Panc1 (cell line): ENCODE measurements around the gene ARID2. TPM values are rescaled to one million over a fixed set of nuclear protein-coding genes. Genes with fewer than 3 reads are reported as not detected.

Source experiments
- ATAC-seq: fragments of 200-7000 bp; cut with Tn5 transposase; 2 replicates; pipeline ENCODE4 v1.9.1; 2020; ENCODE audit warnings: mild to moderate bottlenecking, moderate library complexity
- BruUV-seq: library from RNA; stranded (reverse); fragments of 400-500 nt; replicated peaks from 2 replicates; lab custom pipeline; 2021; lab: Mats Ljungman, UMichigan
- CTCF ChIA-PET: fragments of 300-600 bp; sonication (Branson Sonifier 250); formaldehyde crosslinking; loops from one replicate; lab custom pipeline; 2022; ENCODE audit warnings: antibody characterized with exemption; lab: Charles Lee
- POLR2A ChIA-PET: fragments of 300-600 bp; sonication (Branson Sonifier 250); formaldehyde crosslinking; loops from one replicate; lab custom pipeline; 2022; ENCODE audit warnings: antibody characterized with exemption; lab: Charles Lee
- DNase-seq: peaks from one replicate; pipeline ENCODE4 v3.0.0-alpha.2; 2010; ENCODE audit warnings: low read depth, low spot score
- H3K27ac ChIP-seq: 2 replicates; pipeline ENCODE4 v1.5.1; 2011; ENCODE audit warnings: mild to moderate bottlenecking, low read length, inconsistent platforms
- H3K27me3 ChIP-seq: fragments of 200-500 bp; sonication (Bioruptor generic); 2 replicates; pipeline ENCODE4 v1.6.0; 2014; ENCODE audit warnings: low read length, inconsistent platforms; ENCODE audit not compliant: control insufficient read depth, insufficient read depth
- H3K36me3 ChIP-seq: fragments of 200-500 bp; sonication (Bioruptor generic); 2 replicates; pipeline ENCODE4 v1.5.1; 2014; ENCODE audit warnings: inconsistent platforms, mild to moderate bottlenecking, low read length, moderate library complexity; ENCODE audit not compliant: control insufficient read depth, insufficient read depth
- H3K4me1 ChIP-seq: 2 replicates; pipeline ENCODE4 v1.5.1; 2011; ENCODE audit warnings: inconsistent platforms, mild to moderate bottlenecking, low read length, moderate library complexity; ENCODE audit not compliant: control insufficient read depth, insufficient read depth
- H3K4me3 ChIP-seq, 2 experiments: 2 replicates each; pipeline ENCODE4 v1.5.1; 2011 to 2012; ENCODE audit warnings: low read depth in 2 of 2, low read length in 2 of 2, mild to moderate bottlenecking in 2 of 2, inconsistent platforms in 1 of 2, moderate library complexity in 1 of 2
- H3K9me3 ChIP-seq: fragments of 200-500 bp; sonication (Bioruptor generic); 2 replicates; pipeline ENCODE4 v1.5.1; 2014; ENCODE audit warnings: low read depth, mild to moderate bottlenecking, inconsistent platforms, low read length, moderate library complexity; ENCODE audit not compliant: control insufficient read depth, insufficient read depth
- POLR2AphosphoS5 ChIP-seq: IDR thresholded peaks from 2 replicates; pipeline ENCODE4 v1.6.1; 2012; ENCODE audit warnings: mild to moderate bottlenecking, low read depth, low read length, moderate library complexity
- SIN3A ChIP-seq: IDR thresholded peaks from 2 replicates; pipeline ENCODE4 v1.6.1; 2012; ENCODE audit warnings: low read depth, mild to moderate bottlenecking, low read length, moderate library complexity, borderline replicate concordance; ENCODE audit not compliant: insufficient read depth
- TCF7L2 ChIP-seq: IDR thresholded peaks from 2 replicates; pipeline ENCODE4 v1.6.1; 2011; ENCODE audit warnings: mild to moderate bottlenecking, low read depth, low read length, inconsistent platforms
- in situ Hi-C: cut with HindIII; loops from 2 replicates; pipeline ENCODE4 v1.10.0; 2016; ENCODE audit warnings: low sequenced_read_pairs, low pct_unique_long_range_greater_than_20kb
- intact Hi-C: fragments of 100-400 bp; cut with micrococcal nuclease; formaldehyde crosslinking; loops from one replicate; pipeline ENCODE4 v1.10.0; 2022; ENCODE audit not compliant: unreplicated experiment
- total RNA-seq: library from RNA; stranded (reverse); gene quantifications from one replicate; pipeline ENCODE4 v1.2.1, GENCODE V29; 2021; ENCODE audit not compliant: unreplicated experiment
- TF ChIP-seq, protein P1 (sequence below): fragments of 450-650 bp; IDR thresholded peaks from 2 replicates; pipeline ENCODE4 v1.5.1; 2017; ENCODE audit warnings: mild to moderate bottlenecking
- TF ChIP-seq, protein P2 (sequence below), 2 experiments: IDR thresholded peaks; 2 replicates each; pipeline ENCODE4 v1.6.1; 2011 to 2012; ENCODE audit warnings: low read depth in 2 of 2, control low read depth in 1 of 2, low read length in 1 of 2, mild to moderate bottlenecking in 1 of 2, moderate library complexity in 1 of 2; ENCODE audit not compliant: insufficient read depth in 1 of 2

ARID2 gene
- total RNA-seq, 1 experiment from 2014 or later = 39.5 TPM

DNA sequence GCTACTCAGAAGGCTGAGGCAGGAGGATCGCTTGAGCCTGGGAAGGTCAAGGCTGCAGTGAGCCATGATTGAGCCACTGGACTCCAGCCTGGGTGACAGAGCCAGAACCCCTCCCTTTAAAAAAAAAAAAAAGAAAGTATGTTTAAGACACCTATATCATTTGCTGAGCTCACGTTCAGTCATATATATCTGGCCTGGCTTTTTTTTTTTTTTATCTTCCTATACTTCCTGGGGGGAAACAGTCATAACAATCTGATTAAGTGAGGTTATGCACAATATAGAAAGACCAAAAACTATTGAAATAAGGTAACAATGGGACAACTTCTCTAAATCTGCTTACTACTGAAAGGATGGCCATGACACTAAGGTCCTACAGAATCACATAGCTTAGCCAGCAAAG, 9.4 kb upstream of the ARID2 start:
- peaks cover 11% of the 10 kb centered on the region; the same call in 1 of the 2 replicates for H3K4me1 ChIP-seq
- H3K27ac ChIP-seq = no peak overlapping the region
- no peaks in the 10 kb centered on the region; the same call in 1 of the 2 replicates for H3K36me3 ChIP-seq
- no peaks in the 10 kb centered on the region for H3K9me3 ChIP-seq
- intact Hi-C loops = no loop called here
- BruUV-seq = no TSS peak
- ChIA-PET POLR2A (interaction anchor here (0.6 kb wide), 1 partner anchor 262 kb away, joined by 3 read pairs; no protein-coding TSS in a partner anchor), CTCF (interaction anchor here (0.6 to 0.7 kb wide), 2 partner anchors 15 to 440 kb away, joined by 3 to 4 read pairs; no protein-coding TSS in a partner anchor)
- in situ Hi-C loops = no loop called here
- H3K27me3 ChIP-seq = no peaks in the 10 kb centered on the region
- TF ChIP-seq, protein P1, sequence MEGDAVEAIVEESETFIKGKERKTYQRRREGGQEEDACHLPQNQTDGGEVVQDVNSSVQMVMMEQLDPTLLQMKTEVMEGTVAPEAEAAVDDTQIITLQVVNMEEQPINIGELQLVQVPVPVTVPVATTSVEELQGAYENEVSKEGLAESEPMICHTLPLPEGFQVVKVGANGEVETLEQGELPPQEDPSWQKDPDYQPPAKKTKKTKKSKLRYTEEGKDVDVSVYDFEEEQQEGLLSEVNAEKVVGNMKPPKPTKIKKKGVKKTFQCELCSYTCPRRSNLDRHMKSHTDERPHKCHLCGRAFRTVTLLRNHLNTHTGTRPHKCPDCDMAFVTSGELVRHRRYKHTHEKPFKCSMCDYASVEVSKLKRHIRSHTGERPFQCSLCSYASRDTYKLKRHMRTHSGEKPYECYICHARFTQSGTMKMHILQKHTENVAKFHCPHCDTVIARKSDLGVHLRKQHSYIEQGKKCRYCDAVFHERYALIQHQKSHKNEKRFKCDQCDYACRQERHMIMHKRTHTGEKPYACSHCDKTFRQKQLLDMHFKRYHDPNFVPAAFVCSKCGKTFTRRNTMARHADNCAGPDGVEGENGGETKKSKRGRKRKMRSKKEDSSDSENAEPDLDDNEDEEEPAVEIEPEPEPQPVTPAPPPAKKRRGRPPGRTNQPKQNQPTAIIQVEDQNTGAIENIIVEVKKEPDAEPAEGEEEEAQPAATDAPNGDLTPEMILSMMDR = no peak
- no peak for TF ChIP-seq SIN3A
- TF ChIP-seq, protein P2, sequence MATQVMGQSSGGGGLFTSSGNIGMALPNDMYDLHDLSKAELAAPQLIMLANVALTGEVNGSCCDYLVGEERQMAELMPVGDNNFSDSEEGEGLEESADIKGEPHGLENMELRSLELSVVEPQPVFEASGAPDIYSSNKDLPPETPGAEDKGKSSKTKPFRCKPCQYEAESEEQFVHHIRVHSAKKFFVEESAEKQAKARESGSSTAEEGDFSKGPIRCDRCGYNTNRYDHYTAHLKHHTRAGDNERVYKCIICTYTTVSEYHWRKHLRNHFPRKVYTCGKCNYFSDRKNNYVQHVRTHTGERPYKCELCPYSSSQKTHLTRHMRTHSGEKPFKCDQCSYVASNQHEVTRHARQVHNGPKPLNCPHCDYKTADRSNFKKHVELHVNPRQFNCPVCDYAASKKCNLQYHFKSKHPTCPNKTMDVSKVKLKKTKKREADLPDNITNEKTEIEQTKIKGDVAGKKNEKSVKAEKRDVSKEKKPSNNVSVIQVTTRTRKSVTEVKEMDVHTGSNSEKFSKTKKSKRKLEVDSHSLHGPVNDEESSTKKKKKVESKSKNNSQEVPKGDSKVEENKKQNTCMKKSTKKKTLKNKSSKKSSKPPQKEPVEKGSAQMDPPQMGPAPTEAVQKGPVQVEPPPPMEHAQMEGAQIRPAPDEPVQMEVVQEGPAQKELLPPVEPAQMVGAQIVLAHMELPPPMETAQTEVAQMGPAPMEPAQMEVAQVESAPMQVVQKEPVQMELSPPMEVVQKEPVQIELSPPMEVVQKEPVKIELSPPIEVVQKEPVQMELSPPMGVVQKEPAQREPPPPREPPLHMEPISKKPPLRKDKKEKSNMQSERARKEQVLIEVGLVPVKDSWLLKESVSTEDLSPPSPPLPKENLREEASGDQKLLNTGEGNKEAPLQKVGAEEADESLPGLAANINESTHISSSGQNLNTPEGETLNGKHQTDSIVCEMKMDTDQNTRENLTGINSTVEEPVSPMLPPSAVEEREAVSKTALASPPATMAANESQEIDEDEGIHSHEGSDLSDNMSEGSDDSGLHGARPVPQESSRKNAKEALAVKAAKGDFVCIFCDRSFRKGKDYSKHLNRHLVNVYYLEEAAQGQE (IDR thresholded peaks at IDR 0.05; ENCODE audit: insufficient read depth in 1 of 2, low read depth in 2 of 2, low read length in 1 of 2) = no peak
- no peak for TF ChIP-seq POLR2AphosphoS5
- no peak for TF ChIP-seq TCF7L2
- DNase-seq = no peak
- no peak overlapping the region for H3K4me3 ChIP-seq
- no peak for ATAC-seq

DNA sequence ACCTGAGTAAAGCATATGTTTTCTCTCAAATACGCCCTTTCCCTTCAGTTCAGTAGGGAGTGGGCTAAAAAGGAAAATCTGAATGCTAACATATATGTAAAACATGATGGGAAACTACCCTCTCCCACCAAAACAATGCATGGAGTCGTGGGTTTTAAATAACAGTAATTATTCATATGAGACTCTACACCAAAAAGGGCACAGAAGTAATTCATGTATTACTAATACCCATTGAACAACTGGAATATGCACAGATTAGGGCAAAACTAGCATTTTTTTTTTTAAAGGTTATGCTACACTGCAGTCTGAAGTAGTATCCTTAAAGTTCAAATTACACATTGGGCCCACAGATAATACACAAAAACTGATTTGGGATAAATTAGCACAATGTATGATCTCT, 8.1 kb upstream of the ARID2 start:
- intact Hi-C loops (no loop called here), in situ Hi-C loops (no loop called here)
- no peaks in the 10 kb centered on the region for H3K9me3 ChIP-seq
- ChIA-PET POLR2A (no interaction called here), CTCF (no interaction called here)
- TF ChIP-seq SIN3A (no peak), POLR2AphosphoS5 (no peak), TCF7L2 (no peak)
- TF ChIP-seq, protein P2 (IDR thresholded peaks at IDR 0.05; ENCODE audit: insufficient read depth in 1 of 2, low read depth in 2 of 2, low read length in 1 of 2) = no peak
- TF ChIP-seq, protein P1 = no peak
- BruUV-seq = no TSS peak
- no peak overlapping the region for H3K4me3 ChIP-seq
- H3K27me3 ChIP-seq = no peaks in the 10 kb centered on the region
- no peak overlapping the region for H3K27ac ChIP-seq
- H3K4me1 ChIP-seq = peaks cover 16% of the 10 kb centered on the region; the same call in 1 of the 2 replicates
- H3K36me3 ChIP-seq = no peaks in the 10 kb centered on the region; the same call in none of the 2 replicates
- DNase-seq (no peak), ATAC-seq (no peak)
